Activated T-helper 1 cell treated with Interleukin-2 at 50 U/mL for 16 hours (primary cell): ENCODE data around the gene KLHL29.

Experiments used
- DNase-seq: peaks from one replicate; pipeline ENCODE4 v3.0.0-alpha.2; 2020; ENCODE audit warnings: low read depth

Gene KLHL29

DNA sequence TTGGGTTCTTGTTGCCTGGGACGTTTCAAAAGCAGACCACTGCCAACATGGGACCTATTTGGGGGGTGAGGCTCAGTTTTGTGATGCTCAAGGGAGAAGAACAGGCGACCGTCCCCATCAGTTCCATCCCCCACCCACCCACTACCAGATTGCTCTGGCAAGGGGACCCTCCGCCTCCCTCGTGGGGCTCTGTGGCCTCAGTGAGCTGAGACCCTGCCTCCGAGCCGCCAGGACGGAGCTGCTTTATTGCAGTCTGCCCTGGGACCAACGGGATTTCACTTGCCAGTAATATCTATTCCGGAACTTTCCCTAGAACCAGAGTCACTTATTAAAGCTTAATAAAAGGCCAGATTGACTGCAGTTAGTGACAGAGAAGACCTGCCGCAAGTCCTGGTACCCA, 146.3 kb downstream of the KLHL29 start:
- DNase-seq = no peak

DNA sequence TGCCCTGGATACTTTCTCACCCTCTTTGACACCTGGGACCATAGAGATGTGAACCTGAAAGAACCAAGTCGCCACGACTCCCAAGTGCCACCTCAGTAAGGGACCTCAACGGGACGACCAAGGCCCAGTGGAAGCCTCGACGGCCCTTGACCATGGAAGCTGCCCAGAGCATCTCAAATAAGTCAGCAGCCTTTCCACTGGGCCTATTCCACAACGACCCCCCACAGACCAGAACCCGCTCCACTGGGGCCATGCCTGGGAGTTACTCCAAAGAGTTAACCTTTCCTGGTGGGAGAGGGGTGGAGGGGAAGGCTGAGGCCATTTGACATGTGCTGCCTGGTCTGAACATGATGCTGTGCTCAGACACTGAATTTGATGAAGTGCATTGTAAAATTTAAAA, 146.9 kb downstream of the KLHL29 start:
- DNase-seq = no peak

DNA sequence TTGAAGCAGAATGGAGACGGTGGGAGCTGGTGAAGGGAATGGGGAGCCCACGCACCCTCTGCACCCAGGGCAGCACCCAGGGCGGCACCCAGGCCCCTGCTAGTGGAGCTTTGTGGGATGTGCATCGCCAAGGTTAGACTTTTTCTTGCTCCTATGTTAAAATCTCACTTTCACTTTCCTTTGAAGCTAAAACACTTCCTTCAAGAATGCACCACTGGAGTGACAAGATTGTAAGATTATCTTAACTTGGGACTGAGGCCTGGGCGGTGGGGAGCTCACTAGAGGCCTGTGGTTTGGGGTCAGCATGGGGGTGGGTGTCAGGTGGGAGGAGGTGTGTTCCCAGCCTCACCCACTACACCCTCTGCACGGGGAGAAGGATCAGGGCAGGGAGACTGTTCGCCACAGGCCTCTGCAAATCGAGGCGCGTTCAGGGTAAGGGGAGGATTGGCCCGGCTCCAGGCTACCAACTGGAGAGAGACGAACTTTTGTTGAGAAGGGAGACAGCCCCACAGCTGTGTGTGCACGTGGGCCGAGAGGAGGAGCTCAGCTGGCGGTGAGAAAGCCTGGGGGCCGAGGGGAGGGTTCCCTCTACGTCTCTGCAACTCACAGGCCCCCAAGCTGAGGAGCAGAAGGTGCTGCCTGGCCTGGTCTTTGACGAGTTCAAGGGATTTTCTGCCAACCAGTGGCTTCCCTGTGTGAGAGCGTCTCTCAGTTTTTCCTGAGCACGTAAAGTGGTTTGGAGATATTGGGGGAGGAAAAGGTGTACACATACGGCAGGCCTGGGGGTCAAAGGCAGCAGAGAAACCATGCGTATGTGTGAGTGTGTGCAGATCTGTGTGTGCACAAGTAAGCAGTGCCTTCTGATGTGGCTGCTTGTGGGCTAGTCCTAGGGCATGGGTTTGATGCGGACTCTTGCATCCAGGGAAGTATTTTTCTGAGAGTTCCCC, 147.7 kb downstream of the KLHL29 start:
- peak; percentile 2 for DNase-seq

DNA sequence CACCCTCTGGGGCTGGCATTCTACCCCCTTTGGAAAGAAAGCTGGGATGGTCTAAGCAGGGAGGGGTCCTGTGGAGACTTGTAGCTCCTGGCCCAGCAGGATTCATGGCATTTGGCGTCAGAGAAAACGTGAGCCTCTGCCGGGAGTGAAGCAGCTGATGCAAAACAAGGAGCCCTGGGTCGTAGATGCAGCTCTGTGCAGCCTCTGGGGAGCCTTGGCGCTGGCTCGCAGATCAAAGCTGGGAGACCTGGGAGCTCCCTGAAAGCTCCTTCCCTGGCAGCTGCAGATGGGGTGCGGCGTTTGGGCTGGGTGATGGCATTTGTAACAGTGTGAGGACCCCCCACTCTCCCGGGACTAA, 148.3 kb downstream of the KLHL29 start:
- DNase-seq = no peak

DNA sequence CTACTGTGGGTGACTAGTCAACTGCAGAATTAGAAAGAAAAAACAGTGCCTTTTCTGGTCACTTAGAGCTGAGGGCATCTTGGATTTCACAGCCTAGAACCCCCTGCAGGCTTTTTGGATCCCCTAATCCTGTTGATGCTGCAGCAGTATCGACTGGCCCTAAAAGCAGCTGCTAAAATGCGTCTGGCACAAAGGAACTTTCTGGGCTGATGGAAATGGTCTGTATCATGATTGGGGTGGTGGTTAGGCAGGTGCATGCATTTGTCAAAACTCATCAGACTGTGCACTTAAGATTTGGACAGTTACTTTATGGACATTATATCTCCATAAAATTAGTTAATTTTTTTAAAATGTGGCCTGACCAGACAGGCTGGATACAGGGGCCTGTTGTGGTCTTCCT, 149.8 kb downstream of the KLHL29 start:
- no peak for DNase-seq

DNA sequence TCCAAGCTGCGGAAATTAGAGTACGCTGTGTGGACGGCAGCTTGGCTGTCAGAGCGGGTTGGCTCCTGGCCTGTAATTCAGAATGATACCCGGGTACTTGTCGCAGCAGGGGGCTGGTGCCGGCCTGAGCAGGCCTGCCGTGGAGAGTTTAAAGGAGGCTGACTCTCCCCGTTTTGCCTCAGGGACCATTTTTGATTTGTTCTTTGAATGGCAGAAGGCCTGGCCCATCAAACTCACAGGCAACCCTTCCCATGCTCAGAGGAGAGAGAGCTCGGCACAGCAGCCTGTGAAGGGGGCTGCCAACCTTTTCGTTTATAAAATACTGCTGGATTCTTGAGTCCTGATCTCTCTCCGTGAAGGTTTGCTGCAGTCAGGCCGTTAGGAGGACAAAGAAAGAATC, 151.3 kb downstream of the KLHL29 start:
- DNase-seq = no peak

DNA sequence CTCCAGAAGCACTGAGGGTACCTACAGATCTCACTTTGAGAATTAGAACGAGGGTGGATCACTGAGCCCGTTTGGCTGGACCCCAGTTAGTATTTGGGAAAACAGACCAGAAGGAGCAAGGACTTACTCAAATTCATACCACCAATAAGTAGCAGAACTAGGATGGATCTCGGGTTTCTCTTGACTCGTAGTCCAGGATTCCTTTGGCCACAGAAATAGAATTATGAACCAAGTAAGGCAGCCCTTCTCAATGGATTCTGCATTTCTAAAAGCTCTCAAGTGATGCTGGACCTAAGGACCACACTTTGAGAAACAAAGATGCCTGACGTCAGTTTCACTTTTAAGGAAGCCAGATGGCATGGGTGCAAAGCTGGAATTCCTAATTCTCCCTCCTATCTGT, 153.0 kb downstream of the KLHL29 start:
- no peak for DNase-seq

DNA sequence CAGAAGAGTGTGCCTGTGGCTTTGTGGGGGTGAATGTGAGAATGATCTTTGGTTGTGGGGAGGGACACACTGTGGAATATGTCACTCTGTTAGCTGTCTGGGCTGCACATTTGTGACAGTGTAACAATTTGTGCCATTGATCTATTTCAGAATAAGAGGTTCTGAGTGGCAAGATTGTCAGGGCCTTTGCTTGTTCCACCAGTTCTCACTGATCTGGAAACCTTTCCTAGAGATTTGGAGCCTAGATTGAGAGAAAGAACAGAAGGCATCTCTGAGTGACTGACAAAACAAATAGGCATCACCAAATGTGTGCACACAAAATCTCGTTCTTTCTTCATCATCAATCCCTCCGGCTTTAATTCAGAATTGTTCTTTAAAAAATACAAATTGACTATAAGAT, 153.6 kb downstream of the KLHL29 start:
- no peak for DNase-seq

DNA sequence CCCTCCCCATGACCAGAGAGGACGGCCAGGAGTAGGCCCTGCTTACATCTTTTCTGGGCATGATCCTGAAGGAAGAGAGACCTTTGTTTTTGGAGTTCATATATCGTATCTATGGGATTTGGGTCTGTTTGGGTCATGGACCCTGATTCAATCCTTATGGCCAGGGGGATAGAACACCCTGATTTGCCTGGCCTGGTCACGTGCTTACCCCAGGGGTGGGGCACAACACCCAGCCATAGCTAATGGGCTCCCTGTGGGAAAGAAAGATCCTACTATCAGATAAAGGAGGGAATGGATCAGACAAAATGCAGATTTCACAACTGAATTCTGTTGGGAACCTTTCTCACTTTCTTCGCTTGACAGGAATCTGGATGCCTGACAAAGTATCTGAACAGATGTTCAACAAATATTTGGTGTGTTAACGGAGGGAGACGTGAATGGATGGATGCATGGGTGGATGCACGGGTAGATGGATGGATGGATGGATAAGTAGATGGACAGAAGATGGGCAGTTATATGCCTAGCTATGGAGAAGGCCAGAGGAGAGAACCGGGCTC, 155.9 kb downstream of the KLHL29 start:
- no peak for DNase-seq

DNA sequence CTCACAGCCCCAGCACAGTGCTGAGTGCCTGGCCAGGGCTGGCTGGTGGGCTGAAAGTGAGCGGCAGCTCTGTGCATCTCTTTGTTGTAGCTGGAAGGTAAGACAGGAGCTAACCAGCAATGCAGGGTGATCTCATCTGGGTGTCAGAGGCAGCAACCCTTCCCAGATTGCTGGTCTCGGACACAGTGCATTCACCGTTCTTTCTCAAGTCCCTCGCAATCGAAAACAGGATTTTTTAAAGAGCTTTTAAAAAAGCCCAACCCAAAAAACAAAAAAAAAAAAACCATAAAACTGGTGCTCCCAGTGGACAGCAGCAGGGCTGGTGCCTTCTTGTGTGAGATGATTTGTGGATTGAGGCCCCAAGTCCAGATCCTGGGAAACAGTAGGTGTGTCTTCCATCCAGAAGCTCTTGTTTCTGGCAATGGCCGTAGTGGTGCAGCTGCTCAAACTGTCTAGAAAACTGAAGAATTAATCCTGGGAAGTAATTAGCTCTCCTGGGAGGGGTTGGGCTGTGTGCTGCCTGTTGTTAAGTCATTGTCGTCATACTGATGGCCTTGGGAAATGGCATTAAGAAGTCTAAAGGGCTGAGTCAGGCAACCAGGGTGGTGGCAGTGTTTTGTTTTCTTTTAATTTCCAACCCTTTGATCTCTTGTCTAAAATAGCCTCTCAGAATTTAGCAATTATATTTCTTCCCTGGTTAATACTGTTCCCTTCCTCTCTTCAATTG, 156.7 kb downstream of the KLHL29 start:
- DNase-seq = no peak

DNA sequence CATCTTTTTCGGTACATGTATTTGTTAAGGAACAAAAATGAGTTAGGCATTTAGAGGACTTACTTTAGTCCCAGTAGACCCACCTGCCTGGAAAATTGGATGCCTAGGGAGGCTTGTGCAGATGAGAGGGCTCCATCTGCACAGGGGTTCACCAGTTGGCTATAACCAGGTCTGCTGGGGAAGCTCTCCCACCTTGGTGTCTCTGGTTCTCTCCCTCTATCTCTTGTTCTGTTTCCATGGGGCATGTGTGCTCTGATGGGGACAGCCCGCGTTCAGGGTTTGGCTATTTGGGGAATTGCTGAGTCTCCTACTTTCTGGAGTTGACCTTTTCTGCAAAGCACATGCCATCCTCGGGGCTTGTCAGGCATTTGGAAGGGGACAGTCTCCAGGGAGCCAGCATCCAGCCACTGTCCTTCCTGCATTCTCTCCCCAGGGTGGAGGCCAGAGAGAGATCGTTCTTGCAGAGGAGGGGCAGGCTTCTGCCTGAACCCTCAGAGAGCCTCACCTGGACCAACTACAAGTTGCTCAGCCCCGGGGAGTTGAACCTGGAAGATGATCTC, 157.3 kb downstream of the KLHL29 start:
- no peak for DNase-seq

DNA sequence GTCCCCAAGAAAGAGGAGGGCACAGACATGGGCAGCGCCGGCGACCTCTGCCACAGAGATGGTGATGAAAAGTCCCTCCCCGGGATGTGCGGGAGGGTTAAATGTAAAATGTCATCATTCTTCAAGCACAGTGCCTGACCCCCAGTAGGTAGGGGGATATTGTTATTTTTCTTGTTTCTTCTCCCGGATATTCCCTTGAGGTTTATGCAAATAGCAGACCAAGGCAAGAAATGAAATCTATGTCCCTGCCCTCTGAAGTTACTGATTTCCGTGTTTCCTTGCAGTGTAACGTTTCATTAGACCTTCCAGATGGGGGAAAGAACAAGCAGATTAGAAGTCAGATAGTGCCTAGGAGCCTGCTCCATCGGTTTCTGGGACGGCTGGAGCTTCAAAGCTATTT, 158.3 kb downstream of the KLHL29 start:
- DNase-seq = no peak

DNA sequence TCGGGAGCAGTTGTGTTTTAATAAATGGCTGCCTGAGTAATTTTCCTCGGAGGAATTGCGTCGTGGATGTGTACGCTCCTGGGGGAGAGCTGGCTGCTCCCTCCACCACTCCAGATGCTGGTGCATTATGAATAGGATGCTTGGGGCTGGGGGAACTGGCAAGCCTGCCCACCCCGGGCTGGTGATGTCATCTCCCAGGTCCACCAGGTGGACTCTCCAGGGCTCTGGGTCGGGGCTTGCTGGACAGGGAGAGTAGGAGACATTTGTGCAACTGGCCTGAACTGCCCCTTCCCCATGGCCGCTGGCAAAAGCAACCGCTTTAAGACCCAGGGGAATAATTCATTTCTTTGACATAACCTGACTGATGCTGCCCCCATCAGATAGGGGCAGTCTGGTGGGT, 158.7 kb downstream of the KLHL29 start:
- no peak for DNase-seq

DNA sequence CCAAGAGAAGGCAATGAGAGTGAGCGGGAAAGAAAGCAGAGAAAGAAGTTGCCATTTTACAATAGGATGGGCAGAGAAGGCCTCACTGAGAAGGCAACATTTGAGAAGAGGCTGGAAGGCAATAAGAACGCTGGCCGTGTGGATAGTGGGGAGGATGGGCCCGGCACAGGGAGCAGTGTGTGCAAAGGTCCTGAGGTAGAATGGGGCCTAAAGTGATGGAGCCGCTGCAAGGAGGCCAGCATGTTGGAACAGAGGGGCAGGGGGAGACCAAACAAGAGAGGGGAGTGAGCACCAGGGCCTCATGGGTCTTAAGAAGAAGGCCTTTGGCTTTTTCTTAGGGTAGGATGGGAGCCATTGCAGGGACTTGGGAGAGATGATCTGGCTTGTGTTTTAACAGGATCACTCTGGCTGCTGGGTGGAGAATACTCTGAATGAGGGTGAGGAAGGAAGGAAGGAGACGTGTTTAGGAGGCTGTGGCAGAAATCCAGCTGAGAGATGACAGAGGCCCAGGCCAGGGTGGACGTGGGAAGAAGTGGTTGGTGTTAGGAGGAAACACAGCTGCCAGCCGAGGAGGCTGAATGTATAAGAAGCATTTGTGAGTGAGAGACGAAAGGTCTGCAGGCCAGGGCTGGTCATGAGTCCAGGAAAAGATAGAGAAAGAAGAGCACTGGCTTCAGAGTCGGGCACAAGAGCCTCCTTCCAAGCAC, 159.8 kb downstream of the KLHL29 start:
- DNase-seq = no peak

DNA sequence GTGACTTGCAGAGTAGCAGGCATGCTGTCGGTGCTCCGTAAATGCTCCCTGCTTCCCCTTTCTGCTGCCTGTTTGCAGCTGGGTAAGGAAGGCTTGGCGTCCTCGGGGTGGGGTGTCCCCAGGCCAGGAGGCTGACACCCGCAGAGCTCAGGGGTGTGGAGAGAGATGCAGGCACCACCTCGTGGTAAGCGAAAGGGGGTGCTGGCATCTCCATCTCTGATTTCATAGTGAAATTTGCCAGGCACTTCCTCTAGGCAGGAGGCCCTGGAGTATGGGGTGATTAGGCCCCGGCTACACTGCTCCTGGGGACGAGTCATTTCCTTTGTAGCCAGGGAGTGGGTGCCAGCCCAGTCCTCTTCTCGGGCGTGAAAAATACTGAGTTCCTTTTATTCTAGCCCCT, 160.4 kb downstream of the KLHL29 start:
- DNase-seq = no peak

DNA sequence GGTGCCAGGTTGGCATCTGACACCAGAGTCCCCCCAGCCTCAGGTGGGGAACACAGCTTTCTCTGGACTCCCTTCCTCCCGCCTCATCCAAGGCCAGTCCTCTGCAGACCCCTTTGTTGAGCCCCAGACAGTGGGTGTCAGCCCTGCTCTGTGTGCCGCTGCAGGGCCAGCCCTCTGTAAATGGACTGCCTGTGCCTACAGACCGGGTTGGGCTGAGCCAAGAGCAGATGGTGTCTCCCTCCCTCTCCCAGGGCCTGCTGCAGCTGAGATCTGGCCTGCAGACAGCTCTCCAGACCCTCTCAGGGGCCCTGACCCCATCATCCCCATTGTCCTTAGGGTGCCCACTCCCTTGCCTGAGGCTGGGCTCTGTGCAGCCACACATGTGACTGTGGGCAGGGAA, 160.8 kb downstream of the KLHL29 start:
- no peak for DNase-seq

DNA sequence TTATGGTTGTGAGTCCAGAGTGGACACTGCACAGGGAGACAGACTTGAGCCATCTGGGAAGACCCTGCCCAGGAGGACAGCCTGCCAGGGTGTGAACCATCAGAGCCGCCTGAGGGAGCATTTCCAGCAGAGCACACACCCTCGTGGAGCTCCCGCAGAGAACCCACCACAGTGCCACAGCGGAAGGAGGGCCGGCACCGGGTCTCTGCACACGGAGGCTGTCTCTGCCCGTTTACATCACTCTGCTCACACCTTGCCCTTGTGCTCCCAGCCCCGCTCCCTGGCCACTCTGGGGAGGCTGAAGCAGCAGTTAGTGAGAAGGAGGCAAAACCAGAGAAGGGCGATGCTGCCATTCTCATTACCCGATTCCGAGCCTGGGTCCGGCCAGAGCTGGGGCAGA, 161.9 kb downstream of the KLHL29 start:
- no peak for DNase-seq

DNA sequence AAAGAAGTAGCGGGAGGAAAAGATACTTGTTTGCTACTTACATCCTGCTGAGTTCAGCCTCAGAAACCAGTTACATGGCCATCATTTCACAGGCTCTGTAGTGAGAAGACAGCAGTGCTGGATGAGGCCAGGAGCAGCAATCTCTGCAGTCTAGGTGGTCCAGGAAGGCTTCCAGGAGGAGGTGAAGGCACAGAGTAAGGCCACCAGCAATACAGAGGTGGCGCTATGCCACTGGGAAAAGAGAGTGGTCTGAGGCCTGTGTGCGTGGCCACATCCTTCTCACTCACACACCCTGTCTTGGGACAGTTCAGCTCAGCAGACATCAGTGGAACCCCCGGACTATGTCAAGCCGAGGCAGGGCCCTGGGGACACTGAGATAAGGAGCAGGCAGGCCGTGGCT, 162.7 kb downstream of the KLHL29 start:
- no peak for DNase-seq

DNA sequence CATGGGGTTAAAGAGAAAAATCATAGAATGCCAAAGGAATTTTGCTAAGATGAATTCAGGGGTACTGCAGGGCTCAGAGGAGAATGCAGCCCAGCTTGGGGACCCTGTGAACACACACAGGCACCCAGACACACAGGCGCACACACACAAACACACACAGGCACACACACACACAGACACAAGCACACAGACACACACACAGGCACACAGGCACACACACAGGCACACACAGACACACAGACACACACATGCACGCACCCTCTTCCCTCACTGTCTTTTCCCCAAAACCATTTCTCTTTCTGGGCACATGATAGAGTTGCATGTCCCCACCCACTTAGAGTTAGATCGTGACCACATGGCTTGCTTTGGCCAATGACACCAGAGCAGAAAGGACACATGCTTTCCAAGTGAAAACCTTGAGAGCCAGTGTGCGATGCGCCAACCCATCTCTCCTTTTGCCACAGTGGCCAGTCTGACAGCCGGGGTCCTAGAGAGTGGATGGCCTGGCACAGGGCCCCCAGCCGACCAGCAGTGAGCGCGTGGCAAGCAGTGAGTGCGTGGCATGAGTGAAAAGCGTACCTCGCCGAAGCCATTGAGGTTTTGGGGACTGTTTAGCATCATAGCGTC, 163.3 kb downstream of the KLHL29 start:
- no peak for DNase-seq

DNA sequence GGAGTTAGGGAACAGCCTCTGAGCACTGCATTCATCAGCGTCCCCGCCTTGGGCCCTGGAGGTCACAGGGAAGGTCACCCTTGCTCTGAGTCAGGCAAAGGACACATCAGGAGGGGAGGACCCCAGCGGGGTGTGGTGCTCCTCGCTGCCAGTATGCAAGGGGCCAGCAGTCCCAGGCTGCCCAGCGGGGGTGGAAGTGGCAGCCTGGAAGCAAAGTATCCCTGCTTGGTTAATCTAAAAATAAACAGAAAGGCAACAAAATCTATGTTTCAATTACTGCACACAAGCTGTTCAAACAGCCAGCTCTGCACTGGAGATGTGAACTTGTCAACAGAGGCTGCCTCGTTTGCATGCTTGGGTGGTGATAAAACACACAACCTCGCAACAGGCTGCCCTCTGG, 164.1 kb downstream of the KLHL29 start:
- DNase-seq = no peak

DNA sequence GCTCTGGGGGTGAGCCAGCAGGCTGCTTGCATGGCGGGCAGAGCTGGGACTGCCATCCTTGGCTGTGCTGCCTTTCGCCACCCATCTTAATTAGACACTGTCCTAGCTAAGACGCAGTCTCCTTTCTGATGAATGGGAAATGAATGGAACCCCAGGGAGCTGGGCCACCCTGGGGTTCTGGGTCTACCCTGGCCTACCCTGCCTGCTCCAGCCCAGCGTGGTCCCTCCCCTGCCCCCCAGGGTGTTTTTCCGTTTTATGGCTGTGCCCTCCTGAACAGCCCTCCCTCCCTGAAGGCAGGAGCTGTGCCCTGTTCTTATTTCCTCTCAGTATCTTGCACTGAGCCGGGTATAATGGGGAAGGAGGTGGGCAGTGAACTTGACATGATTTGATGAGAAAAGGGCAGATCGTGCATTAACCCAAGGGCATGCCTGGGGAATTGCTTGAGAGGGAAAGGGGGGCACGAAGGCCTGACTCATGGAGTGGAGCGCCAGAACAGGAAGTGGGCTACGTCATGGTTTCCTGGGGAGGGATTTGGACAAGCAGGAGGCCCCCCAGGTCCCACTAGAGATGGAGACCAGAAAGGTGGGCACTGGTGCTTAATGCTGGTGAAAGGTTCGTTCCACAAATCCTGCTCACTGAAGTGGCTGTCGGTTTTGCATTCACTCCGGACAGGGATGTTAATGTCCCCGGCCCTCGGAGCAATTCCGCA, 165.0 kb downstream of the KLHL29 start:
- DNase-seq = no peak
